Breast epithelium (tissue), 4 donors: ENCODE measurements around the gene NRXN3. TPM values are rescaled to one million over a fixed set of nuclear protein-coding genes. Genes with fewer than 3 reads are reported as not detected.

Experiments
- DNase-seq, 2 donors: peaks; one replicate each; pipeline ENCODE4 v3.0.0-alpha.2; 2019; ENCODE audit warnings: low spot score in 2 of 2
- H3K27ac ChIP-seq, 2 donors: fragments of 200-600 bp; sonication (generic) in 1 of 2; one replicate each; pipeline ENCODE4 v1.5.1; 2016 to 2019; ENCODE audit warnings: mild to moderate bottlenecking in 1 of 2
- H3K27me3 ChIP-seq, 2 donors: fragments of 200-600 bp; sonication (generic) in 1 of 2; one replicate each; pipeline versions ENCODE4 v1.5.1 to v1.6.0; 2017 to 2019; ENCODE audit warnings: control low read depth in 1 of 2, mild to moderate bottlenecking in 1 of 2
- H3K36me3 ChIP-seq: fragments of 200-600 bp; one replicate; pipeline ENCODE4 v1.5.1; 2019
- H3K4me1 ChIP-seq, 2 donors: fragments of 200-600 bp; sonication (generic); one replicate each; pipeline ENCODE4 v1.5.1; 2016 to 2019; ENCODE audit warnings: control low read depth in 1 of 2
- H3K4me3 ChIP-seq, 3 donors: fragments of 200-600 bp; sonication (generic); 1 replicate in 2 of 3; 2 replicates in 1 of 3; pipeline ENCODE4 v1.5.1; 2016 to 2019; ENCODE audit warnings: mild to moderate bottlenecking in 3 of 3, moderate library complexity in 2 of 3
- H3K9me3 ChIP-seq, 2 donors: fragments of 200-600 bp; sonication (generic) in 1 of 2; one replicate each; pipeline ENCODE4 v1.5.1; 2016 to 2019; ENCODE audit warnings: control low read depth in 1 of 2
- CTCF ChIP-seq, 3 donors: fragments of 450-650 bp; IDR thresholded peaks; one replicate each; pipeline ENCODE4 v1.5.1; 2016 to 2017; ENCODE audit warnings: antibody characterized with exemption in 3 of 3, mild to moderate bottlenecking in 3 of 3, moderate library complexity in 3 of 3
- POLR2A ChIP-seq: fragments of 450-650 bp; IDR thresholded peaks from one replicate; pipeline ENCODE4 v1.6.1; 2016; ENCODE audit warnings: antibody characterized with exemption, mild to moderate bottlenecking, moderate library complexity
- POLR2AphosphoS5 ChIP-seq, 3 donors: sonication (generic); formaldehyde crosslinking; IDR thresholded peaks; one replicate each; pipeline ENCODE4 v1.6.1; 2017; ENCODE audit warnings: antibody characterized with exemption in 3 of 3
- intact Hi-C: fragments of 100-400 bp; cut with DNase I; formaldehyde crosslinking; loops from one replicate; pipeline ENCODE4 v1.15.1; 2023; ENCODE audit warnings: low total_unique reads
- total RNA-seq, 3 donors: library from RNA; depleted of rRNA; stranded (reverse); fragments of >200 nt; gene quantifications; one replicate each; pipeline ENCODE4 v1.1.0, GENCODE V29; 2016

The NRXN3 gene
- total RNA-seq, 3 donors from 2014 or later: 2.9 to 3.6 (median 3.5) TPM

GRCh38 chr14:78838959-78839358 lies 668.8 kb downstream of the NRXN3 start:
- H3K4me1 ChIP-seq: no peaks in the 10 kb centered on the region
- TF ChIP-seq POLR2A (no peak), CTCF (IDR thresholded peaks at IDR 0.05) (no peak), POLR2AphosphoS5 (IDR thresholded peaks at IDR 0.05) (no peak)
- no peak overlapping the region for H3K27ac ChIP-seq
- H3K27me3 ChIP-seq: no peaks in the 10 kb centered on the region
- no peak overlapping the region for H3K4me3 ChIP-seq
- H3K36me3 ChIP-seq: no peaks in the 10 kb centered on the region
- intact Hi-C loops: no loop called here
- DNase-seq: no peak
- H3K9me3 ChIP-seq: no peaks in the 10 kb centered on the region

- DNase-seq: no peak
- Histone ChIP-seq H3K36me3 (no peaks in the 10 kb centered on the region), H3K4me1 (no peaks in the 10 kb centered on the region), H3K9me3 (no peaks in the 10 kb centered on the region), H3K27me3 (no peaks in the 10 kb centered on the region), H3K4me3 (no peak overlapping the region), H3K27ac (no peak overlapping the region)
- intact Hi-C loops: no loop called here
- TF ChIP-seq POLR2A (no peak), CTCF (IDR thresholded peaks at IDR 0.05) (no peak), POLR2AphosphoS5 (IDR thresholded peaks at IDR 0.05) (no peak)
These were observed 670.7 kb downstream of the NRXN3 start for GRCh38 chr14:78840898-78841297.

- no peak for DNase-seq
- Histone ChIP-seq H3K4me1 (no peaks in the 10 kb centered on the region), H3K27ac (no peak overlapping the region), H3K27me3 (no peaks in the 10 kb centered on the region), H3K4me3 (no peak overlapping the region), H3K9me3 (no peaks in the 10 kb centered on the region), H3K36me3 (no peaks in the 10 kb centered on the region)
- TF ChIP-seq POLR2AphosphoS5 (IDR thresholded peaks at IDR 0.05) (no peak), POLR2A (no peak), CTCF (IDR thresholded peaks at IDR 0.05) (no peak)
- intact Hi-C loops: no loop called here
These were observed 677.6 kb downstream of the NRXN3 start for GRCh38 chr14:78847801-78848200.

GRCh38 chr14:78848234-78848820 lies 678.2 kb downstream of the NRXN3 start:
- H3K4me1 ChIP-seq: no peaks in the 10 kb centered on the region
- DNase-seq: peak in 1 of 2 donors; percentile 18
- H3K36me3 ChIP-seq: no peaks in the 10 kb centered on the region
- no peaks in the 10 kb centered on the region for H3K9me3 ChIP-seq
- H3K27ac ChIP-seq: no peak overlapping the region
- no peaks in the 10 kb centered on the region for H3K27me3 ChIP-seq
- TF ChIP-seq POLR2A (no peak), POLR2AphosphoS5 (IDR thresholded peaks at IDR 0.05) (no peak), CTCF (IDR thresholded peaks at IDR 0.05) (peak; percentile 49 to 63 (median 59))
- H3K4me3 ChIP-seq: no peak overlapping the region
- intact Hi-C loops: no loop called here

- Histone ChIP-seq H3K36me3 (no peaks in the 10 kb centered on the region), H3K4me3 (no peak overlapping the region), H3K27ac (no peak overlapping the region), H3K27me3 (no peaks in the 10 kb centered on the region), H3K4me1 (no peaks in the 10 kb centered on the region), H3K9me3 (no peaks in the 10 kb centered on the region)
- no peak for DNase-seq
- intact Hi-C loops: no loop called here
- no peak for TF ChIP-seq CTCF (IDR thresholded peaks at IDR 0.05)
- TF ChIP-seq POLR2A: no peak
- TF ChIP-seq POLR2AphosphoS5 (IDR thresholded peaks at IDR 0.05): no peak
These were observed 679.8 kb downstream of the NRXN3 start for GRCh38 chr14:78849952-78850351.
